Muscle of leg (tissue), 11 donors: ENCODE data around the gene PPIG. TPM values are rescaled to one million over a fixed set of nuclear protein-coding genes. Genes with fewer than 3 reads are reported as not detected.
A peak's percentile ranks its signal among the peaks of the same experiment; 100 is the strongest.

Experiments
- DNase-seq: peaks from one replicate; pipeline ENCODE4 v3.0.0; 2013
- H3K27ac ChIP-seq: one replicate; pipeline ENCODE4 v1.5.1; 2013; ENCODE audit warnings: mild to moderate bottlenecking, low read length, control low read depth
- H3K27me3 ChIP-seq: one replicate; pipeline ENCODE4 v1.6.1; 2013; ENCODE audit warnings: low read length; ENCODE audit not compliant: control insufficient read depth, insufficient read depth
- H3K36me3 ChIP-seq: one replicate; pipeline ENCODE4 v1.6.1; 2013; ENCODE audit warnings: low read length; ENCODE audit not compliant: control insufficient read depth, insufficient read depth
- H3K4me1 ChIP-seq: one replicate; pipeline ENCODE4 v1.6.1; 2013; ENCODE audit warnings: low read length; ENCODE audit not compliant: control insufficient read depth, insufficient read depth
- H3K4me3 ChIP-seq: one replicate; pipeline ENCODE4 v1.5.1; 2013; ENCODE audit warnings: low read length, control low read depth
- H3K9me3 ChIP-seq: replicated peaks from 2 replicates; pipeline ENCODE4 v1.6.1; 2013; ENCODE audit warnings: low read depth, low read length; ENCODE audit not compliant: control insufficient read depth
- WGBS: methylation state at CpG from one replicate; pipeline ENCODE4 v1.1.5; 2013; ENCODE audit warnings: missing lambda C conversion rate; ENCODE audit not compliant: insufficient coverage; 5-methylcytosine and 5-hydroxymethylcytosine counted together
- polyA plus RNA-seq, 8 donors: library from polyadenylated mRNA; unstranded; fragments of 120-200 nt; gene quantifications; one replicate each; pipeline versions ENCODE4 v1.2.1 to v1.2.3, GENCODE V29; 2013; ENCODE audit warnings: inconsistent platforms in 1 of 8, low replicate concordance in 1 of 8; ENCODE audit not compliant: insufficient read length in 8 of 8, insufficient read depth in 1 of 8
- total RNA-seq: library from RNA; stranded (reverse); fragments of 120-200 nt; gene quantifications from one replicate; pipeline ENCODE4 v1.2.4, GENCODE V29; 2013

The PPIG gene
- total and polyA plus RNA-seq, 9 donors: 35.2 to 61.0 (median 49.0) TPM

- H3K36me3 ChIP-seq: no peaks in the 10 kb centered on the region
- DNase-seq: no peak
- 66% methylated on average over 2 of the region's 3 CpGs for WGBS
- H3K4me3 ChIP-seq: no peak overlapping the region
- no peaks in the 10 kb centered on the region for H3K9me3 ChIP-seq
- no peaks in the 10 kb centered on the region for H3K27me3 ChIP-seq
- H3K27ac ChIP-seq: no peak overlapping the region
- no peaks in the 10 kb centered on the region for H3K4me1 ChIP-seq
These were observed 72.0 kb downstream of the PPIG start for GRCh38 chr2:169656164-169656563.

DNA sequence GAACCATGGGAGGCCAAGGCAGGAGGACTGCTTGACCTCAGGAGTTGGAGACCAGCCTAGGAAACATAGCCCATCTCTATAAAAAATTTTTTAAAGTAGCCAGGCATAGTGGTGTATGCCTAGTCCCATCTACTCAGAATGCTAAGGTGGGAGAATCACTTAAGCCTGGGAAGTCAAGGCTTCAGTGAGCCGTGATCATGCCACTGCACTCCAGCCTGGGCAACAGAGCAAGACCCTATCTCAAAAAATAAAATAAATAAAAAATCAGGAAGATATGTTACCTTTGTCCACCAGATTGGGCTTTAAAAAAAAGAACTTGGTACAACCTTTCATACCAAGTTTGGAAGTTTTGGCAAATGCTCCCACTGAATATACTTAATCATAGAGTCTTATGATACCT, 74.7 kb downstream of the PPIG start:
- Histone ChIP-seq H3K9me3 (no peaks in the 10 kb centered on the region), H3K36me3 (no peaks in the 10 kb centered on the region), H3K4me3 (no peak overlapping the region), H3K27me3 (no peaks in the 10 kb centered on the region), H3K4me1 (no peaks in the 10 kb centered on the region), H3K27ac (no peak overlapping the region)
- no peak for DNase-seq
- no CpG with 5 or more reads among the region's 1 CpG for WGBS

DNA sequence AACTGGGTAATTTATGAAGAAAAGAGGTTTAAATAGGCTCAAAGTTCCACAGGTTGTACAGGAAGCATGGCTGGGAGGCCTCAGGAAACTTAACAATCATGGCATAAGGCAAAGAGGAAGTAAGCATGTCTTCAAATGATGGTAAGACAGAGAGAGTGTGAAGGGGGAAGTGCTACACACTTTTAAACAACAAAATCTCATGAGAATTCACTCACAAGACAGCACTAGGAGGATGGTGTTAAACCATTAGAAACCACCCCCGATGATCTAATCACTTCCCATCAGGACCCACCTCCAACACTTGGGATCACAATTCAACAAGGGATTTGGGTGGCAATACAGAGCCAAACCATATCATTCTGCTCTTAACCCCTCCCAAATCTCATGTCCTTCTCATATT, 75.2 kb downstream of the PPIG start:
- Histone ChIP-seq H3K4me3 (no peak overlapping the region), H3K36me3 (no peaks in the 10 kb centered on the region), H3K4me1 (no peaks in the 10 kb centered on the region), H3K9me3 (no peaks in the 10 kb centered on the region), H3K27ac (no peak overlapping the region), H3K27me3 (no peaks in the 10 kb centered on the region)
- WGBS: 83% methylated on average over 1 of the region's 1 CpG
- DNase-seq: no peak

DNA sequence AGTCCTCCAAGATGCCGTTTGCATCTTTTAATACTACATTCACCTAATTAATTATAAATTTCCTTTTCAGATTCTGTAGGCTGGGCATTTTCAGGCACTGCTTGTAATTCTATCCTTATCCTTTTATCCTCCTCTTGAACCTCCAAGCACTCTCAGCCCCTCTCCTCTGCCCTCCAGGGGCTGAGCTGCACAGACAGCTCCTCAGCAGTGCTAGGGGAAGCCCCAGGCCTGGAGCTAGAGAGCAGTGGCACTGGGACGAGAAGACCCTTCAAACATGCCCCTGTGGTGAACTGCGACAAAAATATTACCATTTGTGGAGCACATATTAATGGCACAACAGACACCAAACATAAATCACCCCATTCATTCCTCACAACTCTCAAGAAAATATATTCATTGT, 77.1 kb downstream of the PPIG start:
- 50% methylated on average over 2 of the region's 3 CpGs for WGBS
- Histone ChIP-seq H3K27ac (no peak overlapping the region), H3K4me3 (no peak overlapping the region), H3K9me3 (no peaks in the 10 kb centered on the region), H3K4me1 (no peaks in the 10 kb centered on the region), H3K27me3 (no peaks in the 10 kb centered on the region), H3K36me3 (no peaks in the 10 kb centered on the region)
- no peak for DNase-seq

GRCh38 chr2:169662744-169663143, 78.6 kb downstream of the PPIG start:
- Histone ChIP-seq H3K27me3 (no peaks in the 10 kb centered on the region), H3K36me3 (no peaks in the 10 kb centered on the region), H3K27ac (no peak overlapping the region), H3K4me3 (no peak overlapping the region), H3K4me1 (no peaks in the 10 kb centered on the region), H3K9me3 (no peaks in the 10 kb centered on the region)
- 91% methylated on average over 1 of the region's 1 CpG for WGBS
- DNase-seq: no peak

- no peaks in the 10 kb centered on the region for H3K36me3 ChIP-seq
- WGBS: 100% methylated on average over 1 of the region's 3 CpGs
- no peaks in the 10 kb centered on the region for H3K9me3 ChIP-seq
- H3K27me3 ChIP-seq: no peaks in the 10 kb centered on the region
- DNase-seq: no peak
- no peak overlapping the region for H3K4me3 ChIP-seq
- no peaks in the 10 kb centered on the region for H3K4me1 ChIP-seq
- H3K27ac ChIP-seq: no peak overlapping the region
These were observed 79.1 kb downstream of the PPIG start for GRCh38 chr2:169663247-169663646.

- no peaks in the 10 kb centered on the region for H3K9me3 ChIP-seq
- H3K4me3 ChIP-seq: no peak overlapping the region
- no peak overlapping the region for H3K27ac ChIP-seq
- no peak for DNase-seq
- WGBS: no CpG with 5 or more reads among the region's 1 CpG
- no peaks in the 10 kb centered on the region for H3K36me3 ChIP-seq
- no peaks in the 10 kb centered on the region for H3K4me1 ChIP-seq
- no peaks in the 10 kb centered on the region for H3K27me3 ChIP-seq
These were observed 80.4 kb downstream of the PPIG start for GRCh38 chr2:169664600-169664977.

- DNase-seq: no peak
- Histone ChIP-seq H3K4me3 (no peak overlapping the region), H3K27me3 (no peaks in the 10 kb centered on the region), H3K27ac (no peak overlapping the region), H3K9me3 (no peaks in the 10 kb centered on the region), H3K4me1 (no peaks in the 10 kb centered on the region), H3K36me3 (no peaks in the 10 kb centered on the region)
- WGBS: 63% methylated on average over 1 of the region's 1 CpG
These were observed 81.1 kb downstream of the PPIG start for GRCh38 chr2:169664978-169665930.

DNA sequence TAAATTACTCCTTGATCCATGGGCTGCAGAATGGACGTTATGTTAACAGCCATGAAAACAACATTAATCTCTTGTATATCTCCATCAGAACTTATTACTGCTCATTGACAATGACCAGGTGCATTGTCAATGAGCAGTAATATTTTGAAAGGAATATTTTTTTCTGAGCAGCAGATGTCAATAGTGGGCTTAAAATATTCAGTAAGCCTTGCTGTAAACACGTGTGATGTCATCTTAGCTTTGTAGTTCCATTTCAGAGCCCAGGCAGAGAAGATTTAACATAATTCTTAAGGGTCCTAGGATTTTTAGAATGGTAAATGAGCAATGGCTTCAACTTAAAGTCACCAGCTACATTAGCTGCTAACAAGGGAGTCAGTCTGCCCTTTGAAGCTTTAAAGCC, 83.4 kb downstream of the PPIG start:
- H3K9me3 ChIP-seq: no peaks in the 10 kb centered on the region
- DNase-seq: peak; percentile 19
- no peaks in the 10 kb centered on the region for H3K4me1 ChIP-seq
- WGBS: no CpG with 5 or more reads among the region's 2 CpGs
- no peaks in the 10 kb centered on the region for H3K27me3 ChIP-seq
- H3K4me3 ChIP-seq: no peak overlapping the region
- no peak overlapping the region for H3K27ac ChIP-seq
- no peaks in the 10 kb centered on the region for H3K36me3 ChIP-seq

- Histone ChIP-seq H3K27ac (no peak overlapping the region), H3K27me3 (no peaks in the 10 kb centered on the region), H3K36me3 (no peaks in the 10 kb centered on the region), H3K4me1 (no peaks in the 10 kb centered on the region), H3K4me3 (no peak overlapping the region), H3K9me3 (no peaks in the 10 kb centered on the region)
- no CpG with 5 or more reads among the region's 2 CpGs for WGBS
- DNase-seq: no peak
These were observed 86.1 kb downstream of the PPIG start for GRCh38 chr2:169670215-169670651.
